HTR-8/SVneo (cell line): ENCODE measurements around the gene TEDC2.

Experiments used
- DNase-seq: peaks from one replicate; pipeline ENCODE4 v3.0.0; 2011; ENCODE audit warnings: low spot score, mixed read lengths; ENCODE audit not compliant: insufficient read length
- FAIRE-seq: peaks from 2 replicates; lab custom pipeline; 2011; peaks lifted over from hg19 to GRCh38; lab: Jason Lieb, UNC

Gene TEDC2

DNA sequence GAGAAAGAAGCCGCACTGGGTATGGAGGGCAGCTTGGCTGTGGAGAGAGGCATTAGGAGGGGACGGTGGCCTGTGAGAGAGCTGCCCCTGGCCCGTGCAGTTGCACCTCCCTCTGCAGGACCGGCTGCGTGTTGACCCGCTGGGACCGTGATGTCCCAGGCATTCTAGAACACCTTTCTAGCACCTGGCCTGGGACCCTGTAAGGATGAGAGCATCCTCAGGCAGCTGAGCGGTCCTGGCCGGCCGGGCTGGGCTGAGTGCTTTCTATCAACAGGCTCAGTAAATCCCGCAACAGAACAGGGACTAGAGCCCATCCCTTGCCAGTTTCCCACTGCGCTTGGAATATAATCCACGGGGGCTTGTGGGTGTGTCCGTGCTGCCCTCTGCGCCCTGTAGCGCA is 29.7 kb downstream of the TEDC2 start:
- FAIRE-seq, result no peak

DNA sequence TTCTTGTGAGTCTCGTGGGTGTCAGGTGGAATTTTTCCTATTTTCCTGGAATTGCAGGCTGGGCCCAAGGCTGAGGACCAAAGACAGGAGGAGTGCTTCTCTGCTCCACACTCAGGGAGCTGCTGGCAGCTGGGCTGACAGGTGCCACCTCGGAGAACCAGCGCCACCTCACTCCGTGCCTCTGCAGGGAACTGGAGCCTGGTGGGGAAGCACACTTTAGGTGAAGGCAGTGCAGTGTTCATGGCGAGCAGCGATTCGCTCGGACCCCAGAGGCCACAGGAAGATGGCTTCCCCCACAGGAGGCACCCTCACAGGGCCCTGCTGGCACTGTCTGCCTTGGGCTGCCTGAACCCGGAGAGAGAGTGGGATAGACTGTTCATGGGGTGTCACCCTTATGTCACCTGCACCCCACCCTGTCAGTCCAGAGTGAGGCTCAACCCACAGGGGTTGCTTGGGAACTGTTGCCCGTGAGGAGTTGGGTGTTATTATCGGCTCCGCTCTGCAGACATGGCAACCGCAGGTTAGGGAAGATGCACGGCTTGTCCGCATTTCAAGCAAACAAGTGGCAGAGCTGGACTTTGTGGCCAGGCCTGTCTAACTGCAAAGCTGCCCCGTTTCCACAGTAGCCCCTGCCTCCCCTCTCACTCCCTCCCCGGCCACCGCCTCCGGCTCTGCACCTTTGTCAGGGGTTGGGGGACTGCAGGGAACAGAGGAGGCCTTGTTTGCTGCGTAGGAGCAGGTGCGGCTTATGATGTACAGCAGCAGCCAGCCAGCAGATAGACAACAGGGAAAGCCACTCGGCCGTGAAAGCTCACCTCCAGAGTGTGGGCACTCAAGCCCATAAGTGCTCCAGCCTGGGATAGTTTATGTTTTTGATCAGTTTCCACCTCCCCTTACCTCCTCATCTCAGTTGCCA is 30.5 kb downstream of the TEDC2 start:
- FAIRE-seq, result no peak

More for the DNA sequence above, 29.7 kb downstream of the TEDC2 start:
- DNase-seq, result no peak

GRCh38 chr16:2492292-2492691 is 32.4 kb downstream of the TEDC2 start:
- FAIRE-seq (no peak), DNase-seq (no peak)

More for the DNA sequence above, 30.5 kb downstream of the TEDC2 start:
- DNase-seq, result no peak

DNA sequence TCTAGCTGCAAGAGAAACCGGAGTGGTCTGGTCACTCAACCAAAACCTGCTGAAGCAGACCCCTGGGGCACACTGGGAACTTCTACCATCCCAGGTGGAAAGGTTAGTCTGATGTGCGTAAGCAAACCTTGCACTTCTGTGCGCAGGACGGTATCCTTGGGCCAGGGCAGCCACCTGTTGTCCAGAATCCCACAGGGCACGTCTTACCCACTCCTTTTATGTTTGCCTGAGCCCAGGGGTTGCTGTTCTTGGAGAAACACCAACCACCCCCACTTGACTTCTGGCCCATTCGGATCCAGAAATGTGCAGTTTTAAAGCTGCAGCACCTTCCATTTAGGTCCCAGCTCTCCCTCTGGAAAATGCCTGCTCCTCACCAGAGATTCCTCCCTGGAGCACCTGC is 33.7 kb downstream of the TEDC2 start:
- no peak for DNase-seq
- FAIRE-seq, result no peak

GRCh38 chr16:2494616-2495015 is 34.7 kb downstream of the TEDC2 start:
- FAIRE-seq (no peak), DNase-seq (no peak)

DNA sequence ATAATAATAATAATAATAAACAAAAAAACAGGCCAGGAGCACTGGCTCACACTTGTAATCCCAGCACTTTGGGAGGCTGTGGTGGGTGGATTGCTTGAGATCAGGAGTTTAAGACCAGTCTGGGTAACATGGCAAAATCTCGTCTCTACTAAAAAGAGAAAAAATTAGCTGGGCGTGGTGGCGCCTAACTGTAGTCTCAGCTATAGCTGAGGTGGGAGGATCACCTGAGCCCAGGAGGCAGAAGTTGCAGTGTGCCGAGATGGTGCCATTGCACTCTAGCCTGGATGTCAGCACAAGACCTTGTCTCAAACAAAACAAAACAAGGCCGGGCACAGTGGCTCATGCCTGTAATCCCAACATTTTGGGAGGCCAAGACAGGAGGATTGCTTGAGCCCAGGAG is 35.1 kb downstream of the TEDC2 start:
- no peak for FAIRE-seq
- DNase-seq, result no peak

GRCh38 chr16:2496223-2497115 is 36.6 kb downstream of the TEDC2 start:
- no peak for DNase-seq
- no peak for FAIRE-seq

GRCh38 chr16:2497116-2497630 is 37.3 kb downstream of the TEDC2 start:
- FAIRE-seq, result no peak
- no peak for DNase-seq

DNA sequence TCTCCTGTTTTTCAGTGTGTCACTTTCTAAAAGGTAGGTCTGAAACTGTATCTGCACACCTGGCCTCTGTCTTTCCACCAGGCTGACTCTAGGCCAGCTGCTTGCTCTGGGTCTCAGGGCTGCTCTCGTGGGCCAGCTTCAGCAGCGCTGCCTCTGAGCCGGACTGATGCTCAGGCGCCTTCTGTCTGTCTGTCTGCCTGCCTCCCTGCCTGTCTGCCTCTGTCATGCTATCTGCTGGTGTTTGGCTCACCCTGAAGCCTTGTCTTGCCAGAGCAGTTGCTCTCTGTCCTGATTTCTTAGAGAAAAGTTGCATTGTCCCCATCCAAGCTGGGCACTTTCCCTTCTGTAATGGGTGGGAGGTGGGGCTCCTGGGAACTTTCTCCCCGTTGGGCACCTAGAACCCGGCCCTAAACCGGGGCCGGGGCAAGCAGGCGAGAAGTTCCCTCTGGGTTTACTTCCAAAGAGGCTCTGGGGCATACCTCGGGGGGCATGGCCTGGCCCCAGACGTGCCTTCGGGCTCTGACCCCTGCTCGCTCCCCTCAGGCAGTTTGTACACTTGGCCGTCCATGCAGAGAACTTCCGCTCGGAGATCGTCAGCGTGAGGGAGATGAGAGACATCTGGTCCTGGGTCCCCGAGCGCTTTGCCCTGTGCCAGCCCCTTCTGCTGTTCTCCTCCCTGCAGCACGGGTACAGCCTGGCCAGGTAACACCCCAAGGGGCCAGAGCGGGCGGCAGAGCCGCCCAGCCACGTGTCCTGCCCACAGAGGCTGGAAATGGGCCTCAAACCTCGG is 38.0 kb downstream of the TEDC2 start:
- FAIRE-seq, result no peak

DNA sequence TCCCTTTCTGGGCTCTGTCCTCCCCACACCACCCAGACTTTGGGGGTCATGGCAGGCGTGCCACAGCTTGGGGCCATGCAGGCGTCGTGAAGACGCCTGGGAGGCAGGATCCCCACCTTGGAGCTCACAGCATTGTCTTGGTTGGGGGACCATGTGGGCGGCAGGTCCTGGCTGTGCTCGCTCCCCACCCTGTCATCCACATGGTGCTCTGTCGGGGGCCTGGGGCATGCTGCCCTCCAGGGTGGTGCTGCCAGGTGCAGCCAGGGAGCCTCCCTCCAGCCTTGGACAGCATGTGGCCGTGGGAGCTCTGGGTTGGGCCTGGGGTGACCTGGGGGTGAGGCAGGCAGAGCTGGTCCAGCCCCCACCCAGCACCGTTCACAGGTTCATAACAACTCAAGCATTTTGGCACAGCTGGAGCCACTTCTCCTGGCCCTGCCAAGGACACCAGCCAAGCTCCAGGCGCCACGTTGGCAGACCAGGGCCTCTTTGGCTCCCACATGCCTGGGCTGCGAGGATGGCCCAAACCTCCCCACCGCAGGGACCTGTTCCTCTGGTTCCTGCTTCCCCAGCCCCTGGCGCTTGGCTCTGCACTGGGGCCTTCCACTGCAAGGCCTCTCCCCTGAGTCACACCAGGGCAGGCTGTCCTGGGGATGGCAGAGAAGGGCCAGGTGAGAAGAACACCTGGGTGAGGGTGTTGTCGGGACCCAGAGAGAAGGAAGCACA is 38.8 kb downstream of the TEDC2 start:
- DNase-seq, result no peak
- no peak for FAIRE-seq

More for the DNA sequence above, 38.0 kb downstream of the TEDC2 start:
- DNase-seq, result no peak

GRCh38 chr16:2499454-2499853 is 39.5 kb downstream of the TEDC2 start:
- DNase-seq (no peak), FAIRE-seq (no peak)

DNA sequence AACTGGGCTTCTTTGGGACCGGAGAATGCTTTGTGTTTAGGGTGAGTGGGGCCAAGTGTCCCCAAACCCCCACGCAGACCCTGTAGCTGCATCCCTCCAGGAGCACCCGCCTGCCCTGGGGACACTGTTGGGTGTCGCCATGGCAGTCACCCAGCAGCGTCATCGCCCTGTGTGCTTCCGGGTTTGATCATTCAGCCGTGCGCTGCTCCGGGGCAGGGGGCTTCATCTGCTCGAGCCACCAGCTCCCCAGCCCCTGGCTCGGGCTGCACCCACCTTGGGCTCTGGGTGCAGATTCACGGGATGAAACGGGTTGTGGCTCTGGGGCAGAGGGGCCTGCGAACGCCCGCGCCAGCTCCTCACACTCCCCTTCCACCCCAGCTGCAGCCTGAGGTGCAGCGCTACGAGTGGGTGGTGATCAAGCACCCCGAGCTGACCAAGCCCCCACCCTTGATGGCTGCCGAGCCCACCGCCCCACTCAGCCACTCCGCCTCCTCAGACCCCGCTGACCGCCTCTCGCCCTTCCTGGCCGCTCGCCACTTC is 40.1 kb downstream of the TEDC2 start:
- no peak for DNase-seq
- no peak for FAIRE-seq

- FAIRE-seq, result no peak
Measured at GRCh38 chr16:2500430-2500917, 40.6 kb downstream of the TEDC2 start.

GRCh38 chr16:2500918-2501750 is 41.2 kb downstream of the TEDC2 start:
- peak; percentile 82 for FAIRE-seq
- peak; percentile 86 for DNase-seq

More at GRCh38 chr16:2500430-2500917, 40.6 kb downstream of the TEDC2 start:
- no peak for DNase-seq

DNA sequence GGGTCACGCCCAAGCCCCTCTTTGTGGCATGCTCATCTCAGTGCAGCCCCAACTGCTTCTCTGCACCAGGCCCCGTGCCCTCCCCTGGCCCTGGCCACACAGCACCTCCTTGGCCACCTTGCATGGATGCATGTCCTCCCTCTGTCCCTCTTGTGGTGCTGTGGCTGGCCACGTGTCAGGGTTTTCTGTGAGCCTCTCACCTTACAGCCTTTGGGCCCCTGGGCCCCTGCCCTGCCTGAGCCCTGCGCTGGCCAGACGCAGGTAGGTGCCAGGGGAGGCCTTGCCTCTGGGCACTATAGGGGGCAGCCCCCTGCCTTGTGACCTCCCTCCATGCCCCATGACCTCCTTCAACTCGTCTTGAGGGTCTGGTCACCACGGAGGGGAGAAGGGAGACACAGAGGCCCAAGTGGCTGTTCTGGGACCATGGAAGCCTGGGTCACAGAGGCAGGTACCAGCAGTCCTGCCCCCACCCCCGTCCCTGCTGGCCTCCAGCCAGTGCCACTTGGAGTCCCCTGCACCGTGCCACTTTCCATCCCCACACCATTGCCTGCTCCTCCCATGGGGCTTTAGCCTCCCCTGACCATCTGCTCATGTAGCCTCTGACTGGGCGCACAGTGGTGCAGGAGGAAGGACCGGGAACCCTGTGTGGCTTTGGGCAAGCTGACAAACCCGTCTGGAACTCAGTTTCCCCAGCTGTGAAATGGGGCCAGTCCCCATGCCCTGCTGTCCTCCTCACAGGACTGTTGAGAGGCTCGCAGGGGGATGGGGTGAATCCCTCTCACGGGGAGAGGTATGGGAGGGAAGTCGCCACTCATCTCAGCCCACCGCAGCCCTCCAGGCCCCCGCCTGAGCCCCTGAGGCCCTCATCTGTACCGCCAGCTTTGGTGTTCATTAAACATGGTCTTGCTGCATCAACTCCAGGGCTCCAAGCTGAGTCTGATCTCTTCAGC is 42.3 kb downstream of the TEDC2 start:
- DNase-seq (no peak), FAIRE-seq (no peak)

DNA sequence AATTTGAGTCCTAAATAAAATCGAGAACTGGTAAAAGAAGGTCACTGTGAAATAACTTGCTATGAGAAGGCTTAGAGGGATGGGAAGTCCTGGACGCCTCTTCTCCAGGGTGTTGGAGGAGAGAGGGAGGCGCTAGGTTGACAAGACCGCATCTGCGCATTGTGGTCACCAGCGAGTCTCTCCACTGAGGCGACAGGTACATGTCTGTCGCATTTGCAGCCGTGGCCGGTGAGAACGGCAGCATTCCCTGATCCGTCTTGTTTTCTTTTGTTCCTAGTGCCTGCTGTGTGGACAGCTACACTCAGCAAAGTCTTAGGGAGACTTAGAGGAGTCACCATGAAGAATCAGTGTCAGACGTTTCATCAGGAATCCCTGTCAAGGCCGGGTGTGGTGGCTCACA is 45.8 kb downstream of the TEDC2 start:
- no peak for FAIRE-seq

More for the DNA sequence above, 45.8 kb downstream of the TEDC2 start:
- no peak for DNase-seq
